HG02798 (cell line): ENCODE results near the gene FRAS1.

Source experiments
- ATAC-seq: cut with Tn5 transposase; IDR thresholded peaks from one replicate; pipeline ENCODE4 v1.9.1; 2021; ENCODE audit warnings: mild to moderate bottlenecking; ENCODE audit not compliant: unreplicated experiment, poor library complexity

The FRAS1 gene

GRCh38 chr4:78347527-78347926, 290.4 kb downstream of the FRAS1 start:
- no peak for ATAC-seq

- no peak for ATAC-seq
Measured at GRCh38 chr4:78353921-78354320, 296.8 kb downstream of the FRAS1 start.

GRCh38 chr4:78354782-78355181, 297.7 kb downstream of the FRAS1 start:
- no peak for ATAC-seq

- no peak for ATAC-seq
Measured at GRCh38 chr4:78355306-78355705, 298.2 kb downstream of the FRAS1 start.

- no peak for ATAC-seq
Measured at GRCh38 chr4:78356251-78356786, 299.2 kb downstream of the FRAS1 start.

- no peak for ATAC-seq
Measured at GRCh38 chr4:78357122-78357521, 300.0 kb downstream of the FRAS1 start.

GRCh38 chr4:78360466-78360865, 303.3 kb downstream of the FRAS1 start:
- no peak for ATAC-seq

GRCh38 chr4:78361621-78362120, 304.5 kb downstream of the FRAS1 start:
- no peak for ATAC-seq

- no peak for ATAC-seq
Measured at GRCh38 chr4:78362310-78362709, 305.2 kb downstream of the FRAS1 start.

GRCh38 chr4:78363031-78363570, 306.0 kb downstream of the FRAS1 start:
- ATAC-seq, result no peak

GRCh38 chr4:78369679-78370078, 312.6 kb downstream of the FRAS1 start:
- no peak for ATAC-seq

- no peak for ATAC-seq
Measured at GRCh38 chr4:78370631-78371372, 313.7 kb downstream of the FRAS1 start.

- ATAC-seq, result no peak
Measured at GRCh38 chr4:78372355-78372988, 315.3 kb downstream of the FRAS1 start.

GRCh38 chr4:78377555-78377954, 320.4 kb downstream of the FRAS1 start:
- ATAC-seq, result no peak

- no peak for ATAC-seq
Measured at GRCh38 chr4:78379040-78379439, 321.9 kb downstream of the FRAS1 start.

GRCh38 chr4:78379991-78380729, 323.0 kb downstream of the FRAS1 start:
- ATAC-seq, result no peak

- ATAC-seq, result no peak
Measured at GRCh38 chr4:78386679-78387078, 329.6 kb downstream of the FRAS1 start.

- no peak for ATAC-seq
Measured at GRCh38 chr4:78395642-78396041, 338.5 kb downstream of the FRAS1 start.

- ATAC-seq, result no peak
Measured at GRCh38 chr4:78396613-78397291, 339.6 kb downstream of the FRAS1 start.

- no peak for ATAC-seq
Measured at GRCh38 chr4:78397292-78397630, 340.1 kb downstream of the FRAS1 start.
